PC-3 (cell line): ENCODE data around the gene P2RY2.

Source experiments
- EZH2phosphoT487 ChIP-seq: fragments of 300-600 bp; sonication (generic); IDR thresholded peaks from 2 replicates; pipeline ENCODE4 v1.6.1; 2018; ENCODE audit warnings: mild to moderate bottlenecking, antibody characterized with exemption, low read length, borderline replicate concordance
- TF ChIP-seq, protein P1 (sequence below): fragments of 300-600 bp; sonication (generic); conservative IDR thresholded peaks from 2 replicates; pipeline ENCODE4 v1.5.1; 2017; ENCODE audit warnings: antibody characterized with exemption, low read depth, mild to moderate bottlenecking, low read length

DNA sequence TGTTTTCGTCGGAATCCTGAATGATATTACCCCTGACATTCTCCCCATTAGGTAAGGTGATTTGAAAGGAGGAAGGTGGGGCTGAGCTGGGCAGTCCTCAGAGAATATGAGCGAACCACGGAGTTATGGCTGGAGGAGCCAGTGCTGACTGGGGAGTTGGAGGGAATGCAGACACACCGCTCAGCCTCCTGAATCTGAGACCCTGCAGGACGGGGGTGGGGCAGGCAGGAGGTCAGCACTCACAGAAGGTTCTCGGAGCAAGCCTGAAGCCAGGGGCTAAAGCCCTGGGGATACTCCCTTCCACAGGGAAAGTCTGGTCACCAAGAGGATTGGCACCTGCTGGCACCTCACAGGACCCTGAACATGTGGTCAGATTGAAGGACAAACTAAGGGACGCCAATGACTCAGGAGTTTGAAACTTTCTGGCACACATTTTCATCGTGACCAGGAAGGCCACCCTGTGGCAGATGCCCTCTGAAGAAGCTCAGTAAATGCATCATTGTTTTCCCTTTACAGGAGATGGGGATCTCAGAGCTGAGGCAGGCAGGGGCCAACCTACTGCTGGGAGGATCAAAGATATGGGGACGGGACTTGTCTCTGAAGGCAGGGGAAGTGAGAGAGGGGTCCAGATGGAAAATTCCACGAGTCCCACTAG lies 49.0 kb upstream of the P2RY2 start:
- TF ChIP-seq, protein P1, sequence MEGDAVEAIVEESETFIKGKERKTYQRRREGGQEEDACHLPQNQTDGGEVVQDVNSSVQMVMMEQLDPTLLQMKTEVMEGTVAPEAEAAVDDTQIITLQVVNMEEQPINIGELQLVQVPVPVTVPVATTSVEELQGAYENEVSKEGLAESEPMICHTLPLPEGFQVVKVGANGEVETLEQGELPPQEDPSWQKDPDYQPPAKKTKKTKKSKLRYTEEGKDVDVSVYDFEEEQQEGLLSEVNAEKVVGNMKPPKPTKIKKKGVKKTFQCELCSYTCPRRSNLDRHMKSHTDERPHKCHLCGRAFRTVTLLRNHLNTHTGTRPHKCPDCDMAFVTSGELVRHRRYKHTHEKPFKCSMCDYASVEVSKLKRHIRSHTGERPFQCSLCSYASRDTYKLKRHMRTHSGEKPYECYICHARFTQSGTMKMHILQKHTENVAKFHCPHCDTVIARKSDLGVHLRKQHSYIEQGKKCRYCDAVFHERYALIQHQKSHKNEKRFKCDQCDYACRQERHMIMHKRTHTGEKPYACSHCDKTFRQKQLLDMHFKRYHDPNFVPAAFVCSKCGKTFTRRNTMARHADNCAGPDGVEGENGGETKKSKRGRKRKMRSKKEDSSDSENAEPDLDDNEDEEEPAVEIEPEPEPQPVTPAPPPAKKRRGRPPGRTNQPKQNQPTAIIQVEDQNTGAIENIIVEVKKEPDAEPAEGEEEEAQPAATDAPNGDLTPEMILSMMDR: no peak
- no peak for TF ChIP-seq EZH2phosphoT487
